CD14-positive monocyte (primary cell): ENCODE measurements around the gene TOLLIP. TPM values are rescaled to one million over a fixed set of nuclear protein-coding genes. Genes with fewer than 3 reads are reported as not detected.

Experiments
- DNase-seq, 3 donors: peaks; one replicate each; pipeline ENCODE4 v3.0.0-alpha.2; 2011 to 2022
- H2AFZ ChIP-seq: 2 replicates; pipeline ENCODE4 v1.6.0; 2012; ENCODE audit warnings: mild to moderate bottlenecking, low read depth, low read length, inconsistent platforms; ENCODE audit not compliant: insufficient read depth, poor library complexity, severe bottlenecking
- H3K27ac ChIP-seq, 2 donors: 1 replicate in 1 of 2; 2 replicates in 1 of 2; pipeline ENCODE4 v1.5.1; 2012 to 2013; ENCODE audit warnings: low read length in 2 of 2, control low read depth in 1 of 2, inconsistent platforms in 1 of 2, low read depth in 1 of 2, mild to moderate bottlenecking in 1 of 2
- H3K27me3 ChIP-seq, 2 donors: one replicate each; pipeline versions ENCODE4 v1.6.0 to v1.6.1; 2011 to 2013; ENCODE audit warnings: low read length in 2 of 2; ENCODE audit not compliant: control insufficient read depth in 2 of 2, insufficient read depth in 2 of 2
- H3K36me3 ChIP-seq, 2 donors: replicated peaks in 1 of 2; 1 replicate in 1 of 2; 2 replicates in 1 of 2; pipeline versions ENCODE4 v1.5.1 to v1.6.1; 2012 to 2013; ENCODE audit warnings: low read length in 2 of 2, control low read depth in 1 of 2, inconsistent platforms in 1 of 2, mild to moderate bottlenecking in 1 of 2; ENCODE audit not compliant: insufficient read depth in 2 of 2, control insufficient read depth in 1 of 2
- H3K4me1 ChIP-seq, 2 donors: 1 replicate in 1 of 2; 2 replicates in 1 of 2; pipeline versions ENCODE4 v1.5.1 to v1.6.1; 2012 to 2013; ENCODE audit warnings: low read length in 2 of 2, control low read depth in 1 of 2, inconsistent platforms in 1 of 2, mild to moderate bottlenecking in 1 of 2, moderate library complexity in 1 of 2; ENCODE audit not compliant: insufficient read depth in 2 of 2, control insufficient read depth in 1 of 2
- H3K4me2 ChIP-seq: replicated peaks from 2 replicates; pipeline ENCODE3; 2012; ENCODE audit warnings: low read length, moderate library complexity, mild to moderate bottlenecking; ENCODE audit not compliant: poor library complexity, severe bottlenecking; ENCODE audit errors: extremely low read depth
- H3K4me3 ChIP-seq, 3 experiments: fragments of 200-600 bp in 1 of 3; sonication (generic) in 1 of 3; replicated peaks in 1 of 3; 1 replicate in 2 of 3; 2 replicates in 1 of 3; pipeline ENCODE4 v1.5.1; 2011 to 2013; ENCODE audit warnings: low read length in 3 of 3, mild to moderate bottlenecking in 3 of 3, control low read depth in 2 of 3, low read depth in 2 of 3, inconsistent platforms in 1 of 3, moderate library complexity in 1 of 3
- H3K79me2 ChIP-seq: 2 replicates; pipeline ENCODE4 v1.6.0; 2012; ENCODE audit warnings: mild to moderate bottlenecking, control low read depth, inconsistent platforms, low read length, moderate library complexity; ENCODE audit not compliant: insufficient read depth
- H3K9ac ChIP-seq: 2 replicates; pipeline ENCODE4 v1.6.0; 2017; ENCODE audit warnings: low read length, mild to moderate bottlenecking; ENCODE audit not compliant: insufficient read depth, poor library complexity, severe bottlenecking
- H3K9me3 ChIP-seq, 2 donors: replicated peaks in 1 of 2; 1 replicate in 1 of 2; 2 replicates in 1 of 2; pipeline versions ENCODE4 v1.5.1 to v1.6.1; 2012 to 2013; ENCODE audit warnings: low read length in 2 of 2, control low read depth in 1 of 2; ENCODE audit not compliant: control insufficient read depth in 1 of 2, insufficient read depth in 1 of 2
- H4K20me1 ChIP-seq: 2 replicates; pipeline ENCODE4 v1.6.0; 2012; ENCODE audit warnings: mild to moderate bottlenecking, low read length, control low read depth, moderate library complexity; ENCODE audit not compliant: insufficient read depth
- H3K27ac Mint-ChIP-seq, 7 donors: one replicate each; pipeline ENCODE4 v1.8.0; 2020; ENCODE audit warnings: mild to moderate bottlenecking in 7 of 7, mixed read lengths in 7 of 7, moderate library complexity in 6 of 7, inconsistent platforms in 2 of 7
- H3K27me3 Mint-ChIP-seq, 3 donors: one replicate each; pipeline ENCODE4 v1.8.0; 2021 to 2022; ENCODE audit warnings: low read depth in 3 of 3, mild to moderate bottlenecking in 3 of 3, mixed read lengths in 3 of 3, moderate library complexity in 3 of 3, inconsistent platforms in 1 of 3
- H3K36me3 Mint-ChIP-seq, 2 donors: one replicate each; pipeline ENCODE4 v1.8.0; 2020; ENCODE audit warnings: mixed read lengths in 2 of 2, inconsistent platforms in 1 of 2, mild to moderate bottlenecking in 1 of 2
- H3K4me1 Mint-ChIP-seq: one replicate; pipeline ENCODE4 v1.8.0; 2020; ENCODE audit warnings: mild to moderate bottlenecking, mixed read lengths
- H3K4me3 Mint-ChIP-seq, 2 donors: one replicate each; pipeline ENCODE4 v1.8.0; 2020; ENCODE audit warnings: mild to moderate bottlenecking in 2 of 2, mixed read lengths in 2 of 2, moderate library complexity in 1 of 2
- H3K9me3 Mint-ChIP-seq, 7 donors: one replicate each; pipeline ENCODE4 v1.8.0; 2020 to 2022; ENCODE audit warnings: mixed read lengths in 7 of 7, mild to moderate bottlenecking in 6 of 7, moderate library complexity in 6 of 7, inconsistent platforms in 2 of 7
- CTCF ChIP-seq: fragments of 200-600 bp; IDR thresholded peaks from one replicate; pipeline ENCODE4 v1.8.0; 2022; ENCODE audit warnings: antibody characterized with exemption, mild to moderate bottlenecking
- WGBS: methylation state at CpG from one replicate; pipeline ENCODE4 v1.1.5; 2013; ENCODE audit warnings: missing lambda C conversion rate; ENCODE audit not compliant: insufficient coverage; 5-methylcytosine and 5-hydroxymethylcytosine counted together
- intact Hi-C, 2 donors: fragments of 100-400 bp; cut with micrococcal nuclease; formaldehyde crosslinking; loops; one replicate each; pipeline versions ENCODE4 v1.15.0 to v1.15.1; 2023
- polyA plus RNA-seq, 3 donors: library from polyadenylated mRNA; depleted of rRNA in 1 of 3; unstranded in 2 of 3; stranded (reverse) in 1 of 3; fragments of 300-500 nt in 2 of 3; fragments of >200 nt in 1 of 3; fragmentation: Illumina TruSeq in 2 of 3; gene quantifications; 1 replicate in 2 of 3; 2 replicates in 1 of 3; pipeline ENCODE4 v1.2.3, GENCODE V29; 2012 to 2021

TOLLIP gene
- polyA plus RNA-seq, 3 donors: 67.9 to 72.1 (median 71.7) TPM

GRCh38 chr11:1227551-1228100 lies 81.8 kb downstream of the TOLLIP start:
- Mint-ChIP-seq H3K4me3 (no peak overlapping the region), H3K9me3 (no peaks in the 10 kb centered on the region), H3K4me1 (no peaks in the 10 kb centered on the region), H3K27ac (no peak overlapping the region), H3K27me3 (peaks cover 0 to 12% (median 5%) of the 10 kb centered on the region in 3 donors), H3K36me3 (no peaks in the 10 kb centered on the region)
- Histone ChIP-seq H3K36me3 (no peaks in the 10 kb centered on the region), H2AFZ (no peak overlapping the region), H4K20me1 (no peaks in the 10 kb centered on the region), H3K9me3 (no peaks in the 10 kb centered on the region), H3K4me3 (no peak overlapping the region), H3K4me2 (no peak overlapping the region), H3K9ac (no peak overlapping the region), H3K4me1 (no peaks in the 10 kb centered on the region), H3K27ac (no peak overlapping the region), H3K27me3 (no peaks in the 10 kb centered on the region), H3K79me2 (no peaks in the 10 kb centered on the region)
- no peak for DNase-seq
- no peak for TF ChIP-seq CTCF
- intact Hi-C loops: no loop called here
- 87% methylated on average over 21 of the region's 23 CpGs for WGBS

GRCh38 chr11:1226986-1227550 lies 82.4 kb downstream of the TOLLIP start:
- H3K27ac ChIP-seq: no peak overlapping the region
- no peaks in the 10 kb centered on the region for H4K20me1 ChIP-seq
- no peak for DNase-seq
- Mint-ChIP-seq H3K4me3 (no peak overlapping the region), H3K27me3 (peaks cover 0 to 12% (median 5%) of the 10 kb centered on the region in 3 donors), H3K36me3 (no peaks in the 10 kb centered on the region), H3K4me1 (no peaks in the 10 kb centered on the region), H3K9me3 (no peaks in the 10 kb centered on the region), H3K27ac (no peak overlapping the region)
- H3K9ac ChIP-seq: no peak overlapping the region
- no peak overlapping the region for H3K4me3 ChIP-seq
- intact Hi-C loops: no loop called here
- H3K4me1 ChIP-seq: no peaks in the 10 kb centered on the region
- no peaks in the 10 kb centered on the region for H3K36me3 ChIP-seq
- H3K27me3 ChIP-seq: no peaks in the 10 kb centered on the region
- no peak overlapping the region for H3K4me2 ChIP-seq
- no peaks in the 10 kb centered on the region for H3K79me2 ChIP-seq
- no peaks in the 10 kb centered on the region for H3K9me3 ChIP-seq
- TF ChIP-seq CTCF: no peak
- WGBS: 82% methylated on average over 20 of the region's 23 CpGs
- no peak overlapping the region for H2AFZ ChIP-seq
